Gastroesophageal sphincter (tissue), 4 donors: ENCODE measurements around the gene SNAPC4. TPM values are rescaled to one million over a fixed set of nuclear protein-coding genes. Genes with fewer than 3 reads are reported as not detected.

Experiments
- ATAC-seq: fragments of 150-250 bp; one replicate; pipeline ENCODE4 v1.9.1; 2016; ENCODE audit warnings: mild to moderate bottlenecking, moderate library complexity
- H3K27ac ChIP-seq, 4 donors: fragments of 200-600 bp; sonication (generic) in 3 of 4; 1 replicate in 3 of 4; 2 replicates in 1 of 4; pipeline ENCODE4 v1.5.1; 2016 to 2019
- H3K27me3 ChIP-seq: fragments of 200-600 bp; sonication (generic); one replicate; pipeline ENCODE4 v1.5.1; 2019
- H3K36me3 ChIP-seq, 2 donors: fragments of 200-600 bp; sonication (generic); one replicate each; pipeline ENCODE4 v1.5.1; 2019; ENCODE audit warnings: control low read depth in 1 of 2
- H3K4me1 ChIP-seq, 3 donors: fragments of 200-600 bp; sonication (generic); 1 replicate in 2 of 3; 2 replicates in 1 of 3; pipeline ENCODE4 v1.5.1; 2016 to 2019; ENCODE audit warnings: control low read depth in 2 of 3
- H3K4me3 ChIP-seq, 2 donors: fragments of 200-600 bp; sonication (generic); one replicate each; pipeline ENCODE4 v1.5.1; 2019; ENCODE audit warnings: mild to moderate bottlenecking in 1 of 2, moderate library complexity in 1 of 2
- H3K9me3 ChIP-seq, 3 donors: fragments of 200-600 bp; sonication (generic); one replicate each; pipeline ENCODE4 v1.5.1; 2017 to 2019; ENCODE audit warnings: control low read depth in 2 of 3
- CTCF ChIP-seq, 4 experiments: fragments of 200-600 bp in 2 of 4; fragments of 450-650 bp in 2 of 4; sonication (generic) in 1 of 4; IDR thresholded peaks; one replicate each; pipeline ENCODE4 v1.5.1; 2017 to 2019; ENCODE audit warnings: antibody characterized with exemption in 4 of 4, mild to moderate bottlenecking in 2 of 4, moderate library complexity in 2 of 4
- EP300 ChIP-seq: sonication (generic); formaldehyde crosslinking; IDR thresholded peaks from one replicate; pipeline ENCODE4 v1.6.1; 2017; ENCODE audit warnings: antibody characterized with exemption, mild to moderate bottlenecking
- POLR2A ChIP-seq, 2 donors: fragments of 450-650 bp; IDR thresholded peaks; one replicate each; pipeline ENCODE4 v1.6.1; 2017; ENCODE audit warnings: antibody characterized with exemption in 2 of 2, mild to moderate bottlenecking in 2 of 2, moderate library complexity in 1 of 2
- POLR2AphosphoS5 ChIP-seq: sonication (generic); formaldehyde crosslinking; IDR thresholded peaks from one replicate; pipeline ENCODE4 v1.6.1; 2017; ENCODE audit warnings: antibody characterized with exemption
- WGBS, 2 donors: methylation state at CpG; one replicate each; pipeline ENCODE4 v1.1.5; 2018; ENCODE audit warnings: low coverage in 1 of 2; 5-methylcytosine and 5-hydroxymethylcytosine counted together
- total RNA-seq, 4 donors: library from RNA; depleted of rRNA; stranded (reverse); fragments of >200 nt; gene quantifications; one replicate each; pipeline ENCODE4 v1.1.0, GENCODE V29; 2016

SNAPC4 gene
- total RNA-seq, 4 donors from 2014 or later: 3.5 to 8.4 (median 5.5) TPM

GRCh38 chr9:136437430-136437829 is 37.5 kb upstream of the SNAPC4 start:
- Histone ChIP-seq H3K4me1 (peaks cover 0 to 60% (median 21%) of the 10 kb centered on the region in 3 donors), H3K36me3 (peaks cover 0 to 60% of the 10 kb centered on the region in 2 donors), H3K27ac (peak overlapping the region in 2 of 4 donors; percentile 24 to 87)

DNA sequence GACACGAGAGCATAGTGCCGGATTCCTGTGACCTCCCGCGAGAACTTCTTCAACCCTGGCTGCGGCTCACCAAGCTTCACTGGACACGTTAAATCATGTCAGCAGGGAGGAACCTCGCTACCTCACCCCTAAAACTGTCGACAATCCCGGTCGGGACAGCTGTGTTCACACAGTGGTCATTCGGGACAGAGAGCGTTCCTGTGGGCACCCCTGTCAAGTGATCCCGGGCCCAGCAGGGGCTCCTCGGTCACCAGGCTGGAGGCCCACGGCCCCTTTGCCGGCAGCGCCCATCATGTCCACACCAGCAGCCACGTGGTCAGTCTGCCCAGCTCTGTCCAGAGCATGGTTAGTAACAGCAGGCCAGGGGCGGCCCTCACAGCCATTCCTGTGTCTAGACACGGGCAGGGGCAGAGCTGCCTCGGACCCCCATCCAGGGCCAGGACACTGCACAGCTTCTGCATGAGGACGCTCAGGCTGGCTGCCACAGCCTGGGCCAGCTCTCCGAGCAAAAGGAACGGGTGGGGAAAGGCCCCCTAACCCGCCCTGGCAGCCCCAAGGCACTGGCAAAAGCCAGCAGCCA is 36.2 kb upstream of the SNAPC4 start:
- WGBS, 2 donors: 100% methylated on average over 2 of the region's 25 CpGs; no CpG with 5 or more reads in 1 of the 2 donors
- TF ChIP-seq EP300: no peak
- TF ChIP-seq POLR2A (IDR thresholded peaks at IDR 0.05): no peak
- no peak for TF ChIP-seq CTCF (IDR thresholded peaks at IDR 0.05)
- no peak for TF ChIP-seq POLR2AphosphoS5
- no peaks in the 10 kb centered on the region for H3K27me3 ChIP-seq
- ATAC-seq: no peak
- no peak overlapping the region for H3K27ac ChIP-seq
- H3K36me3 ChIP-seq: peaks cover 0 to 56% of the 10 kb centered on the region in 2 donors
- no peaks in the 10 kb centered on the region for H3K9me3 ChIP-seq
- H3K4me1 ChIP-seq: peaks cover 0 to 60% (median 21%) of the 10 kb centered on the region in 3 donors
- H3K4me3 ChIP-seq: no peak overlapping the region

More at GRCh38 chr9:136437430-136437829, 37.5 kb upstream of the SNAPC4 start:
- TF ChIP-seq CTCF (IDR thresholded peaks at IDR 0.05) (no peak), POLR2A (IDR thresholded peaks at IDR 0.05) (no peak), EP300 (no peak)
- 20 to 34% methylated on average over 1 to 4 of the region's 8 CpGs for WGBS, 2 donors
- no peaks in the 10 kb centered on the region for H3K9me3 ChIP-seq
- H3K27me3 ChIP-seq: no peaks in the 10 kb centered on the region
- ATAC-seq: no peak
- H3K4me3 ChIP-seq: peak overlapping the region in 1 of 2 donors; percentile 98

- Histone ChIP-seq H3K9me3 (no peaks in the 10 kb centered on the region), H3K36me3 (peaks cover 0 to 62% of the 10 kb centered on the region in 2 donors), H3K27me3 (no peaks in the 10 kb centered on the region), H3K27ac (no peak overlapping the region), H3K4me3 (no peak overlapping the region), H3K4me1 (peaks cover 0 to 51% (median 18%) of the 10 kb centered on the region in 3 donors)
- TF ChIP-seq POLR2AphosphoS5 (no peak), EP300 (no peak), CTCF (IDR thresholded peaks at IDR 0.05) (no peak), POLR2A (IDR thresholded peaks at IDR 0.05) (no peak)
- ATAC-seq: no peak
- WGBS, 2 donors: 88% methylated on average over 3 of the region's 17 CpGs; no CpG with 5 or more reads in 1 of the 2 donors
Observed at GRCh38 chr9:136434580-136435169, 34.7 kb upstream of the SNAPC4 start.

DNA sequence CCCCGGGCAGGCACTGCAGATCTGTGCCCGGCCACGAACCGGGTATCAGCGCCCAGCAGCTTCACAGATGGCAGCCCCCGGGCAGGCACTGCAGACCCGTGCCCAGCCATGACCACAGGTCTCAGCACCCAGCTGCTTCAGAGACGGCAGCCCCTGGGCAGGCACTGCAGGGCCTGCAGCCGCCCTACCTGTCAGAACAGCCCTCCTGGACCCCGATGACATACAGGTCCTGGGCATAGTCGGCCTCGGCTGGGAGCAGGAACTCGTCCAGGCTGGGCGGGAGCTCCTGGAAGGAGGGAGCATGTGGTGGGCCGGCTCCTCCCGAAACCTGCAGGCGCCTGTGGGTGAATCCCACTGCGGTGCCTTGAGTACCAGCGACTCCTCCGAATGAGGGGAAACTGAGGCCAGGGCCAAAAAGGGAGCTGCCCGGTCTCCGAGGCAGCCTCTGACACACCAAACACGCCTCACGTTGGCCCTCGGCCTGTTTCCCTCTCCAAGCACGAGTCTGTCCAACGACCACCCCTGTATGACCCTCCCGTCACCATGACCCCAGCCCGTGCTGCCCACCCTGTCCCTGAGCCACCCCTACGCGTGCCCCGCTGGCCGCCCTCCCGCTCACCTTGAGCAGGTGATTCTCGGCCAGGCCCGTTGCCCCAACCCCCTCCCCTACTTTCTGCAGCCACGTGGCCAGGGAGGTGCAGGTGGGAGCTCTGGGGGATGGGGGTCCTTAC is 34.0 kb upstream of the SNAPC4 start:
- no peaks in the 10 kb centered on the region for H3K27me3 ChIP-seq
- no peak overlapping the region for H3K27ac ChIP-seq
- ATAC-seq: no peak
- no peak overlapping the region for H3K4me3 ChIP-seq
- H3K9me3 ChIP-seq: no peaks in the 10 kb centered on the region
- 80% methylated on average over 5 of the region's 37 CpGs; no CpG with 5 or more reads in 1 of the 2 donors for WGBS, 2 donors
- TF ChIP-seq CTCF (IDR thresholded peaks at IDR 0.05) (no peak), EP300 (no peak), POLR2A (IDR thresholded peaks at IDR 0.05) (no peak), POLR2AphosphoS5 (no peak)
- H3K4me1 ChIP-seq: peaks cover 0 to 49% (median 18%) of the 10 kb centered on the region in 3 donors
- H3K36me3 ChIP-seq: peaks cover 0 to 69% of the 10 kb centered on the region in 2 donors
